ENCODE results near the gene FAS.

FAS gene

DNA sequence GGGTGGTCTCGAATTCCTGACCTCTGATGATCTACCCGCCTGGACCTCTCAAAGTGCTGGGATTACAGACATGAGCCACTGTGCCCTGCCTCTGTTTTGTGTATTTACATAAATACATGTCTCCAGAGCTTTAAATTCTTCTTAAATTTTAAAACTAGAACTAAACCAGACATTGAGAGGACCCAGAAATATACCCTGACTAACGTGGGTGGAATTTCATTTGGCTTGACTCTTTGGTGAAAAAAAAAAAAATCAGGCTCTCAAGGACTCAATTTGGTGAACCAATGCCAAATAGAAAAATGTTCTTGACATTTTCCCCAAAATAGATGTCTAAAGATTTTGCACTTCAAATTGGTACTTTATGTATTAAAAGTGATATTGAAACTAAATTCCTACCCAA lies 16.6 kb upstream of the FAS start:
- no peak for DNase-seq

GRCh38 chr10:88974446-88975376 lies 15.9 kb upstream of the FAS start:
- no peak for DNase-seq

DNA sequence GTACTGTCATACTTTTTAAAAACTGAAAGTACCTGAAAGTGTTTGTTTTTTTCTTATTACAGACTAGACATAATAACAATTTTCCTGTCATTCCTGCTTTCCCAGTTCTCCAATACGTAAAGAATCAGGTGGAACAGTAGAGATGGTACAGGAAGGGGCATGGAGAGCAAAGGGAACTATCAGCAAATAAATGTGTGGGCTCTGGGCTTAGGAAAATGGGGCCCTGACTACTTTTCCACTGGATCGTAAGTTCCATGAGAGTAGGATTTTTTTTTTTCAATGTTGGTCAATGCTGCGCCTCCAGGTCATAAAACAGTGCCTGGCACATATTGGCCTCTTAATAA lies 15.2 kb upstream of the FAS start:
- DNase-seq, result no peak

DNA sequence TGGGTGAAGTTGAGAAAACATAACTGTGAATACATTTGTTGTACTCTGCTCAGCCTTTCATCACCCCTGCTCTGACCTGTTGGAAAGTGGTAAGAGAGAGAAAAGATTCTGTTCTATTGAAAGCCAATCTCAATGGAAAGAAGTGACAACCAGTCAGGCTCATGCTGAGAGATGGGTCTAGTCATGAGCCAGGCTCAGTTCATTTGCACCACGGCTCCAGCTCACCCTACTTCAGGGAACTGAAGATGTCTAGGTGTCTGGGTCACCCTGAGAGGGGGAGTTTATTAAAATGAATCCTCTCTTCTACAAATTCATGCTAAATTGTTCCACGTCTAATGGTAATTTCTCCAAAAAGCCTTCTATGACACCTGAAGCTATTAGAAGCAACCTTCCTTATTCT lies 12.1 kb upstream of the FAS start:
- DNase-seq, result no peak

GRCh38 chr10:88979153-88979562 lies 11.4 kb upstream of the FAS start:
- DNase-seq, result no peak

GRCh38 chr10:88979603-88980002 lies 11.0 kb upstream of the FAS start:
- no peak for DNase-seq

GRCh38 chr10:88980247-88980646 lies 10.4 kb upstream of the FAS start:
- no peak for DNase-seq

- no peak for DNase-seq
These were observed 9.8 kb upstream of the FAS start for GRCh38 chr10:88980800-88981199.

DNA sequence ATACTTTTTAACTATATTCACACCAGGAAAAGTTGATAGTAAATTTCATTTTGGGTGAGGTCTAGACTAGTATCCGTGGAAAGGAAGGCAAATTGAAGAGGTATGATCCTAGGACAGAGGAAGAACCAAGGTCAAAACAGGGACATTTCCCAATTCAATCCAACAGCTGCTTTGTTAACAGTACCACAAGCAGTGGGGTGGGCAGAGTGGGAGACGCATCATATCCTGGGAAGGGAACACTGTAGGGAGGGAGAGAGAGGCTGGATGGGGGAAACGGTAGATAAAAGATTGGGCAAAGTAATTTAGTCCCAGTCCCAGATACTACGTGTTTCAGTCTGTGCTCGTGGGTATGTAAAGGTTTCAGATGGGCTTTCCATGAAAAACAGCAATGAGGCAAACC lies 9.2 kb upstream of the FAS start:
- DNase-seq, result no peak

DNA sequence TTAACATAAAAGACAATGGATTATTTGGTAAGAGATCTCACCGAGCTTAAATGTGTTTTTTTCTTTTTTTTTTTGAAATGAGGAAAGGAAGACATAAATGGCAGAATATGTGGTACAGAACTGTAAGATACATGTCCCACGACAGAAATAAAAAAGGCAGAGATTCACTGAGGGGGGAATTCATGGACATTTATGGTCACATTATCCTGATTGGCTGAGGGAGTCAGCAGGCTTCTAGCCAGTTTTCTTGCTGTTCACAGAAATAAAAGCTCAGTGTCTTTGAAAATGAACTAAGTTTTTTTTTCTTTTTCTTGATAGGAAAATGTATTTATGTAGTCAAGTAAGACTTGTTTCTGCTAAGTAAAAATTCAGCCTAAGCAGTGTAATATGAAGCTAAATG lies 8.2 kb upstream of the FAS start:
- no peak for DNase-seq

DNA sequence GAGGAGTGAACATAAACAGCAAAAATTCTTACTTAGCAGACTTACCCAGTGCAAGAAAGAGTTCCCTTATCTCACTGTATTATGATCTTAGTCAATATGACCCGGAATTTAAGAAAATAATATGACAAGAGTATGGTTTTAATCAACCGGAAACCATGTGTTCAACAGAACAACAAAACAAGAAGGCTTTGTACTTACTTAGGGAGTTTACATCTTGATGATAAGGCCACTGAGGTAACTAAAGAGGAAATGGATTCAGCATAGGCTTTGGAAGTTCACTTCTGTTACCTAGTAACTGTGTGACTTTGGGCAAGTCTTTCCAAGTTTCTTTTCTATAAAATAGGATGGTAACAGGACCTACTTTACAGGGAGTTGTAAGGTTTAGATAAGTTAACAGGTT lies 7.4 kb upstream of the FAS start:
- no peak for DNase-seq

DNA sequence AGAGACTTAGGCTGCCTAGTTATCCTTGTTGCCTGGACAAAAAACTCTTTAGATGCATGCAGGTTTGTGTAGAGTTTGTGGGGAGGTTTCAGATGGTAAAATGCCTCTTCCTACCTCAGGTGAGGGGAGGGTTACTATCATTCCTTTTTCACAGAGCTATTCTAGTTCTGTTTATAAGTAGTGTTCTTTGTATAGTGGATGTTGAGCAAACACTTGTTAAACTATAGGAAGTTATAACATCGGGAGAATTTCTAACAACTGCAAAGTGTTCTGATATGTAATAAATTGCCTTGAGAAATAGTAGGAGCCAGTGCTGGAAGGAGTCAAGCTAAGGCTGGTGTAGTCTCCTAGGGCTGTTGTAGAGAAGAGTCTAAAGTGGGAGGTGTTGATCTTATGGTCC lies 6.7 kb upstream of the FAS start:
- DNase-seq, result no peak

GRCh38 chr10:88984525-88984924 lies 6.1 kb upstream of the FAS start:
- no peak for DNase-seq

DNA sequence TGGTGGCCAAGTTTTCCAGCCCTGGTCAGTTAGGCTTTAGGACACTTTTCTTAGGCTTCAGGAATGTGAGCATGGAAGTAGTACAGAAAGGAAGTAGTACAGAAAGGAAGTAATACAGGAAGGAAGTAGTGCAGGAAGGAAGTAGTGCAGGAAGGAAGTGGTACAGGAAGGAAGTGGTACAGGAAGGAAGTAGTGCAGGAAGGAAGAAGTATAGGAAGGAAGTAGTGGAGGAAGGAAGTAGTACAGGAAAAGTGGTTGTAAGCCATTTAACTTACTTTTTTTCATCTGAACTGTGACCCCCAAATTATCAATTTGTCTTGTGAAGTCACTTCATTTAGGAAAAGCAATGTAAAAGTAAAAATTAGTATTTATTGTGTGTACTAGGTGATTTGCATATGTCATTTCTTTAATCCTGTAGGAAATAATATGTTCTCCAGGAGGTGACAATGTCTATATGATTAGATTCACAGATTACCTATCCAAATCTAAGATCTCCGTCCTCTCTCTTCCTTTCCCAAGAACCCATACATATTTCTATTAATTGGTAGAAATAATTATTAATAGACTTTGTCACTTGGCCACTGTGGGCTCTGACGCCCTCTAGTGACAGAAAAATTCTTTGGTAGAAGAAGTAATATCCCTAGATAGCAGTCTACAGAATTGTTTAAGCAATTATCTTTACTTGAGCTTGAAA lies 3.9 kb upstream of the FAS start:
- no peak for DNase-seq

GRCh38 chr10:88987243-88987725 lies 3.3 kb upstream of the FAS start:
- DNase-seq, result no peak

- DNase-seq, result no peak
These were observed 2.8 kb upstream of the FAS start for GRCh38 chr10:88987840-88988239.

DNA sequence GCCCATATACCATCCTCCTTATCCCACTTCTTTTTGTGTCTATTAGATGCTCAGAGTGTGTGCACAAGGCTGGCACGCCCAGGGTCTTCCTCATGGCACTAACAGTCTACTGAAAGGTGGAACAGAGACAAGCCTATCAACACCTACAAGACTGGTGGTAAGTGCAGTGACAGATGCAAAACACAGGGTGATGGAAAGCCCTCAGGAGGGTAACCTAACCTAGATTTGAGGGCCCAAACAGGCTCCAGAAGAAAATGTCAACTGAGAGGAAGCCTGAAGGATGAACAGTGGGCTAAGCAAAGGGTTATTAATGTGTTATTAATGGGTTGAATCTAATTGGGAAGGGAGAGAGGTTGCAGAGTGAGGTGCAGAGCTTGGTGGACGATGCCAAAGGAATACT lies 1.2 kb upstream of the FAS start:
- DNase-seq, result no peak

DNA sequence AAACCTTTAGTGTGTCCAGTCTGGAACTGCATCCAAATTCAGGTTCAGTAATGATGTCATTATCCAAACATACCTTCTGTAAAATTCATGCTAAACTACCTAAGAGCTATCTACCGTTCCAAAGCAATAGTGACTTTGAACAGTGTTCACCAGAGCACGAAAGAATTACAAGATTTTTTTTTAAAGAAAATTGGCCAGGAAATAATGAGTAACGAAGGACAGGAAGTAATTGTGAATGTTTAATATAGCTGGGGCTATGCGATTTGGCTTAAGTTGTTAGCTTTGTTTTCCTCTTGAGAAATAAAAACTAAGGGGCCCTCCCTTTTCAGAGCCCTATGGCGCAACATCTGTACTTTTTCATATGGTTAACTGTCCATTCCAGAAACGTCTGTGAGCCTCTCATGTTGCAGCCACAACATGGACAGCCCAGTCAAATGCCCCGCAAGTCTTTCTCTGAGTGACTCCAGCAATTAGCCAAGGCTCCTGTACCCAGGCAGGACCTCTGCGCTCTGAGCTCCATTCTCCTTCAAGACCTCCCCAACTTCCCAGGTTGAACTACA lies 694 bp upstream of the FAS start:
- DNase-seq, result no peak

GRCh38 chr10:88991161-88991898 lies 732 bp downstream of the FAS start:
- DNase-seq, result no peak

DNA sequence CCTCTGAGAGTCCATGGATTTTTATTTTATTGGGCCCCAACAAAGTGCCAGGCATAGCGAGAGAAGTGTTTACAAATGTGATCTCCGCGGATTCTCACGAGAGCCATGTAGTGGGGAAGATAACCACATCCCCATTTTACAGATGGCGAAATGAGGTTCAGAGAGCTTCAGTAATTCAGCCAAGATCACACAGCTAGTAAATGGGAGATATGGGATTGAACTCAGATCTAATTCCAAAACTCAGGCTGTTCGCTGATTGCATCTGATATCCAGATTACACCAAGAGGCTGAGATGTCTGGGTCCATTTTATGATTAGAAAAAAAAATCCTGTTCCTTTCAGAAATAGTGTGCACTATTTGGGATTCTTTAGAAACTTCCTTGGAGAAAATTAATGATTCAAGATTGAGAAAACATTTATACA lies 1.3 kb downstream of the FAS start:
- DNase-seq, result no peak

DNA sequence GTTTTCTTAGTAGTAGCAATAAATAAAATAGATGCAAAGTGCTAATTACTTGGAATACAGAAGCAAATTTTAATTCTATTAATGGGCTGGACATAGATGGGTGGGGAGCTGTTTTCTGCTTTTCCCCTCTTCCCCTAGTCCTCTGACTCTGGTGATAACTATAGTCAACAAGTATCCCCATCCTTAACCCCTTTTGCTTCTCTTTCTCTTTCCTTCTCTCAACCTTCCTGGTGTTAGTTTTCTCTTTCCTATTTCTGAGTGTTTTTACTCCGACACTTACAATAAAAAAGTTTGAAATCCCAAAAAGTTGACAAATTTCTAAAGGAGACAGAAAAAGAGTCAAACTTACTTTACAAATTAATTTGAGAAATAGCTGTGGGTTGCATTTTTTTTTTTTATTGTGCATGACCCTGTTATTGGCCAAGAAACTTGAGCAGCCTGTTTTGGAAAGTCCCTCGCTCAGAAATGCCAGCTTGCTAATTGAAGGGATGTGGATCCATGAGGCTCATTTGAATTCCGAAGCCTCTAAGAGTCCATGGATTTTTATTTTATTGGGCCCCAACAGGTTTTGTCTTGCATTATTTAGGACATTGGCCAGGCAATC lies 2.4 kb downstream of the FAS start:
- no peak for DNase-seq

DNA sequence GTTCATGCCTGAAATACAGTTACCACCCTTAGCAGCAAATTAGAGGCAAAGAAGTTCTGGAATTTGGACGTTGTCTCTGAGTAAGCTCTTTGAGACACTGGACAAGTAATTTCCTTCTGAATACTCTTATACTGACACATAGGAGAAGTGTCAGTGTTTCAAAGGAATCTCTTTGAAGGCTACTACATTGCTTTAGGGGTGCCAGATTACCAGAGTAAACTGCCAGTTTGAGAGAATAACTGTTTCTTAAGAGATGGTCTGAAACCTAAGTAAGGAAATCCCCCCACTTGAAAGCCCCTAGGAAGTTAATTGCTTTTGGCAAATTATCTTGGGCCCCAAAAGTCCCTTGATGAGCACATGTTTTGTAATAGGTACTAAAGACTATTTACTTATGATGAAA lies 3.4 kb downstream of the FAS start:
- DNase-seq, result no peak

All from NCI-H1436 treated with DMSO at 0.1 percent for 48 hours (cell line).